Mesendoderm (in vitro differentiated cells): Measurements from ENCODE around the gene OSBPL1A. TPM values are rescaled to one million over a fixed set of nuclear protein-coding genes. Genes with fewer than 3 reads are reported as not detected.
A peak's percentile ranks its signal among the peaks of the same experiment; 100 is the strongest.

Experiments
- small RNA-seq: library from polyadenylated mRNA; stranded (forward); fragments of <200 nt; extraction: miRNeasy Mini kit (QIAGEN cat#:217004); gene quantifications from one replicate; pipeline ENCODE3, GENCODE V24; 2013; ENCODE audit not compliant: insufficient read depth

Gene OSBPL1A

Small RNAs within 50 kb of the gene (small RNA-seq; reads per million reads assigned to genes)
- gene MIR320C2 = not detected
- gene RF00017 = not detected
- gene RF00019 = not detected
- gene RNA5SP452 = 70.7 reads per million, percentile 95 among the genes with 10 or more reads in this experiment
- gene RNU5A-6P = not detected
- not detected for gene RNU6-435P
